Measurements from ENCODE around the gene INPP4A. TPM values are rescaled to one million over a fixed set of nuclear protein-coding genes. Genes with fewer than 3 reads are reported as not detected.
A peak's percentile ranks its signal among the peaks of the same experiment; 100 is the strongest.

Gene INPP4A
- total RNA-seq, 1 experiment from 2014 or later = 15.2 TPM

- in situ Hi-C loops (cut with HindIII; ENCODE audit: low sequenced_read_pairs) = no loop called here
- DNase-seq (ENCODE audit: low spot score) = no peak
These were observed 27.5 kb downstream of the INPP4A start for GRCh38 chr2:98472132-98472650.

DNA sequence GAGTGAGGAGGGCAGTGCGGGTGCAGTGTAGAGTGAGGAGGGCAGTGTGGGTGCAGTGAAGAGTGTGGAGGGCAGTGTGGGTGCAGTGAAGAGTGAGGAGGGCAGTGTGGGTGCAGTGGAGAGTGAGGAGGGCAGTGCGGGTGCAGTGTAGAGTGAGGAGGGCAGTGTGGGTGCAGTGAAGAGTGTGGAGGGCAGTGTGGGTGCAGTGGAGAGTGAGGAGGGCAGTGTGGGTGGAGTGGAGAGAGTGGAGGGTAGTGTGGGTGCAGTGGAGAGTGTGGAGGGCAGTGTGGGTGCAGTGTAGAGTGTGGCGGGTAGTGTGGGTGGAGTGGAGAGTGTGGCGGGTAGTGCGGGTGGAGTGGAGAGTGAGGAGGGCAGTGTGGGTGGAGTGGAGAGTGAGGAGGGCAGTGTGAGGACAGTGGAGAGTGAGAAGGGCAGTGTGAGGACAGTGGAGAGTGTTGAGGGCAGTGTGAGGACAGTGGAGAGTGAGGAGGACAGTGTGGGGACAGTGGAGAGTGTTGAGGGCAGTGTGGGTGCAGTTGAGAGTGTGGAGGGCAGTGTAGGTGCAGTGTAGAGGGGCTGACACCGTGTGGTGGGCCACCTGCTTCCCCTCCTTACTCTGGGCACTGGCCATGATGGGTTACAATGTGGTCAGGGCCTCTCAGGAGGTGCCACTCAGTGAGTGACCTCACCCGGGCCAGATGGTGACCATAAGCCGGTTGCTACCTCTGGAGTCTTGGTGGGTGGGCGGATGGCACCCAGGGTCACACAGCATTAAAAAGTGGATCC is 28.5 kb downstream of the INPP4A start:
- DNase-seq (ENCODE audit: low spot score) = no peak
- in situ Hi-C loops (cut with HindIII; ENCODE audit: low sequenced_read_pairs) = no loop called here

GRCh38 chr2:98473995-98474780 is 29.5 kb downstream of the INPP4A start:
- no peak for DNase-seq (ENCODE audit: low spot score)

GRCh38 chr2:98474979-98475632 is 30.4 kb downstream of the INPP4A start:
- DNase-seq (ENCODE audit: low spot score) = no peak
- in situ Hi-C loops (cut with HindIII; ENCODE audit: low sequenced_read_pairs) = no loop called here

More at GRCh38 chr2:98473995-98474780, 29.5 kb downstream of the INPP4A start:
- in situ Hi-C loops (cut with HindIII; ENCODE audit: low sequenced_read_pairs) = no loop called here

- no peak for DNase-seq (ENCODE audit: low spot score)
- in situ Hi-C loops (cut with HindIII; ENCODE audit: low sequenced_read_pairs) = no loop called here
These were observed 31.7 kb downstream of the INPP4A start for GRCh38 chr2:98476192-98476868.

DNA sequence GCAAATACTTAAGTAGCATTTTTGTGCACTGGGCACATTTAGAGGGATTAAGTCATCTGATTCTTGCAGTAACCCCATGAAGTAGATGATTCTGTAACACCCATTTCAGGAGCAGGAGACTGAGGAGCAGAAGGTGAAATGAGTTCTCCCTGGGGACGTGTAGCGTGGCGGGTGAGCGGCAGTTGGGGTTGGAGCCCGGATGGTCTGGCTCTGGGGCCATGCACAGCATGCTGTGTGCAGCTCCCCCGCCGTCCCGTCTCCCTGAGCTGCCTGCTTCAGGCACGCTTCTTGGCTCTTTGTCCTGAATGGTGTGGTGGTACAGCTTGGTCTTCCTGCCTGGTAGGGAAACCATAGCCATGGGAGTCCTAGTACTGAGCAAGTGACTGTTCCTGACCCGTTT is 32.4 kb downstream of the INPP4A start:
- no peak for DNase-seq (ENCODE audit: low spot score)
- in situ Hi-C loops (cut with HindIII; ENCODE audit: low sequenced_read_pairs) = no loop called here

GRCh38 chr2:98477506-98477905 is 32.8 kb downstream of the INPP4A start:
- in situ Hi-C loops (cut with HindIII; ENCODE audit: low sequenced_read_pairs) = no loop called here
- DNase-seq (ENCODE audit: low spot score) = no peak

GRCh38 chr2:98478088-98478551 is 33.5 kb downstream of the INPP4A start:
- no peak for DNase-seq (ENCODE audit: low spot score)
- in situ Hi-C loops (cut with HindIII; ENCODE audit: low sequenced_read_pairs) = no loop called here

- no peak for DNase-seq (ENCODE audit: low spot score)
These were observed 34.2 kb downstream of the INPP4A start for GRCh38 chr2:98478907-98479306.

GRCh38 chr2:98479371-98479770 is 34.7 kb downstream of the INPP4A start:
- in situ Hi-C loops (cut with HindIII; ENCODE audit: low sequenced_read_pairs) = no loop called here

More at GRCh38 chr2:98478907-98479306, 34.2 kb downstream of the INPP4A start:
- in situ Hi-C loops (cut with HindIII; ENCODE audit: low sequenced_read_pairs) = no loop called here

DNA sequence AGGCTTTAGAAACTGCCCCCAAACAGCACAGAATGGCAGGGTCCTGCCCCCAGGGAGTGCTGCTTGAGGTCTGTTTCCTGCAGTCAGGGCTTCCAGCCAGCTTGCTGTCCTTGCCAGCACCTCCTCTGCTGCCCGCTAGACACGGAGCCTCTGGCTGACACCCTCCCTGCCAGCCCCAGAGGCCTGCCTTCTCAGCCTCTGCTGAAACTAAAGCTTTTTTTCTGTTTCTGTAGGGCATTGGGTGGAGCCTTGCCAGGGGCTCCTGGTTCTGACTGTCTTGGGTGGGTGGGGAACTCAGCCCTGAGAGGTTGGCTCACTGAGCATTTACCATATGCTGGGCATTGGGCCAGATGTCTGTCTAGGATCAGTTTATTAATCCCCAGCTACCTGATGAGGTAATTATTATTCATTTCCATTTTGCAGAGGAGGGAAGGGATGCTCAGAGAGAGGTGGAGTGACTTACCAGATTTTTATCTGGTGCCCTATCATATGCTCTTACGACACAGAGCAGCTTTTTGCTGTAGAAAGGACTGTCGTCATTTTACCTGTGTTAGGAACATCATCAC is 35.4 kb downstream of the INPP4A start:
- peak; percentile 75 for DNase-seq (ENCODE audit: low spot score)
- in situ Hi-C loops (cut with HindIII; ENCODE audit: low sequenced_read_pairs) = no loop called here

More at GRCh38 chr2:98479371-98479770, 34.7 kb downstream of the INPP4A start:
- no peak for DNase-seq (ENCODE audit: low spot score)

DNA sequence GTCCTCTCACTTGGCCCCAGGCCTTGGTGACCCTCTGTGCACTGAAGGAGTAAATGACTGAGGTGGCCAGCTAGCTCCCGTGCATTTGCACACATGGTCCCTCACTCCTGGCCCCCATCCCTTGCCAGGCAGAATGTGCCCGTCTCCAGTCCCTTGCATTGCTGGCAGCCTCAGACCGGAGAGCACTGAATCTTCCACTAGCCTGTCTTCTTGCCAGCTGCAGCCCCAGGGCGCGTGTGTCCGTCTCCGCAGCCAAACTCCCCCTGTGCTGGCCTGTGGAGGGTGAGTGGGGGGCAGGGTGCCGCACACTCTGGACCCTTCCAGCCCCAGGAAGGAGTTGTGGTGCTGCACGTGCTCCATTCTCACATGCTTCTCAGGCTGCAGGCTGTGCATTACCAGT is 35.9 kb downstream of the INPP4A start:
- in situ Hi-C loops (cut with HindIII; ENCODE audit: low sequenced_read_pairs) = no loop called here
- DNase-seq (ENCODE audit: low spot score) = peak; percentile 73

- in situ Hi-C loops (cut with HindIII; ENCODE audit: low sequenced_read_pairs) = no loop called here
- no peak for DNase-seq (ENCODE audit: low spot score)
These were observed 37.7 kb downstream of the INPP4A start for GRCh38 chr2:98482362-98482761.

DNA sequence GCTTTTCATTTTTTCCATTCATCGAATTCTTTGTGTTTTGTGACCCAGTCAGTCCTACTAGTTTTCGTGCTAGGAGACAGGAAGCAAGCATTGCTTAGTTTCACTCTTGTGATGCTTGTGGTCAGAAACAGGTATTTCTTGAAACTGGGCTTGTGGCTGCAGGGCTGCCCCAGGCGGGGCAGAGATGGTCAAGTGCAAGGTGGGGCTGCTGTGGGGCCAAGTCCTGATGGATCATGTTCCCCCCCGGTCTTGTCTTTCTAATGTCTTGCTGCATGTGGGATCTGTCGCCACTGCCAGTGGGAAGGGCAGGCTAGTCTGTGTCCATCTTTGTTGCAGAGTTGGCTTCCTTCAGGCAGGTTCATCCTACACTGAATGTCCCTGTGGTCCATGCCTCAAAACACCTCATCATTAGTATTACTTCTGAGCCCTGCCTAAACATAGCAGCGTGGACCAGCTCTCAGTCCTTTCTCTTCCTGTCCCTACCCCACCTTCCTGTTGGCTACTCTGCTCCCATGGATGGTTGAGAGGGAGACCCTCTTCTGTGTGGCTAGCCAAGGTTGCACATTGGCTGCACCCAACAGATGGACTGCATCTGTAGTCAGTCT is 38.7 kb downstream of the INPP4A start:
- no peak for DNase-seq (ENCODE audit: low spot score)
- in situ Hi-C loops (cut with HindIII; ENCODE audit: low sequenced_read_pairs) = no loop called here

- no peak for DNase-seq (ENCODE audit: low spot score)
- in situ Hi-C loops (cut with HindIII; ENCODE audit: low sequenced_read_pairs) = no loop called here
These were observed 39.5 kb downstream of the INPP4A start for GRCh38 chr2:98484121-98484557.

- no peak for DNase-seq (ENCODE audit: low spot score)
- in situ Hi-C loops (cut with HindIII; ENCODE audit: low sequenced_read_pairs) = no loop called here
These were observed 40.2 kb downstream of the INPP4A start for GRCh38 chr2:98484652-98485452.

DNA sequence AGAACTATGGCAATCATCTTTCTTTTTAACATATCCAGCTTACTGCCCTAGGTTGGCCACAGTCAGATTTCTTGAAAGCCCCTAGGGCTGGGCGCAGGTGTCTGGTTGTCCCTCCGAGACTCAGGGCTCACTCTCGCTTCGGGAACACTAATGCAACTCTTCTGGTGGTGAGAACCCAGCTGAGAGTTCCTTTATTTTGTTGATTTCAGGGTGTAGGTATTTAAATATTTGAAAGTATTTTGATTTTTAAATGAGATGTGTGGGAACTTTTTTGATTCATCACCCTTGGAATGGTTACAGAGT is 40.7 kb downstream of the INPP4A start:
- DNase-seq (ENCODE audit: low spot score) = no peak
- in situ Hi-C loops (cut with HindIII; ENCODE audit: low sequenced_read_pairs) = no loop called here
